Mucosa of descending colon (tissue), 3 donors: Measurements from ENCODE around the gene RTF2. TPM values are rescaled to one million over a fixed set of nuclear protein-coding genes. Genes with fewer than 3 reads are reported as not detected.

Experiments
- ATAC-seq: fragments of 200-7000 bp; cut with Tn5 transposase; one replicate; pipeline ENCODE4 v1.9.1; 2020; ENCODE audit warnings: mild to moderate bottlenecking, moderate library complexity
- DNase-seq, 3 donors: peaks; one replicate each; pipeline ENCODE4 v3.0.0-alpha.2; 2020
- H3K36me3 ChIP-seq: fragments of 200-600 bp; one replicate; pipeline ENCODE4 v1.8.0; 2021; ENCODE audit warnings: low read depth, mild to moderate bottlenecking
- H3K4me1 ChIP-seq: fragments of 200-600 bp; one replicate; pipeline ENCODE4 v1.8.0; 2021; ENCODE audit warnings: low read depth, mild to moderate bottlenecking
- H3K4me3 ChIP-seq: fragments of 200-600 bp; one replicate; pipeline ENCODE4 v1.8.0; 2021; ENCODE audit warnings: mild to moderate bottlenecking
- H3K9me3 ChIP-seq: fragments of 200-600 bp; one replicate; pipeline ENCODE4 v1.8.0; 2021; ENCODE audit warnings: mild to moderate bottlenecking
- CTCF ChIP-seq: fragments of 200-600 bp; IDR thresholded peaks from one replicate; pipeline ENCODE4 v1.8.0; 2022; ENCODE audit warnings: antibody characterized with exemption, mild to moderate bottlenecking
- intact Hi-C, 2 donors: fragments of 100-400 bp; cut with DNase I in 1 of 2; cut with micrococcal nuclease in 1 of 2; formaldehyde crosslinking; loops; one replicate each; pipeline versions ENCODE4 v1.11.0 to v1.11.1; 2022; cut with DNase I, micrococcal nuclease
- total RNA-seq, 3 donors: library from RNA; stranded (reverse); fragmentation: NEBNext Ultra II Directional in 2 of 3; extraction: Animal tissue kit (Norgen Biotek cat#: 25700) in 2 of 3; gene quantifications; one replicate each; pipeline versions ENCODE4 v1.2.1 to v1.2.4, GENCODE V29; 2021 to 2023
- donor health status: DM: no; HTN: no; CAD: no; lungs with moderate emphysema.
- donor health status: DM: no; HTN: no; CAD: no.
- donor health status: DM: no; HTN: yes; CAD: no.

The RTF2 gene
- total RNA-seq, 3 donors from 2014 or later: 74.5 to 87.0 (median 76.4) TPM

- ATAC-seq (no peak), DNase-seq (no peak)
- Histone ChIP-seq H3K4me1 (no peaks in the 10 kb centered on the region), H3K36me3 (no peaks in the 10 kb centered on the region), H3K9me3 (no peaks in the 10 kb centered on the region), H3K4me3 (no peak overlapping the region)
- no peak for TF ChIP-seq CTCF
- intact Hi-C loops: no loop called here
These were observed 45.2 kb upstream of the RTF2 start for GRCh38 chr20:56423211-56423610.

- no peaks in the 10 kb centered on the region for H3K4me1 ChIP-seq
- no peak for TF ChIP-seq CTCF
- H3K4me3 ChIP-seq: no peak overlapping the region
- no peaks in the 10 kb centered on the region for H3K36me3 ChIP-seq
- H3K9me3 ChIP-seq: no peaks in the 10 kb centered on the region
- DNase-seq: no peak
- ATAC-seq: no peak
- intact Hi-C loops: no loop called here
These were observed 44.5 kb upstream of the RTF2 start for GRCh38 chr20:56423886-56424285.

GRCh38 chr20:56424931-56425330 is 43.5 kb upstream of the RTF2 start:
- no peak for DNase-seq
- H3K4me1 ChIP-seq: no peaks in the 10 kb centered on the region
- H3K4me3 ChIP-seq: no peak overlapping the region
- no peak for TF ChIP-seq CTCF
- intact Hi-C loops: no loop called here
- no peak for ATAC-seq
- no peaks in the 10 kb centered on the region for H3K36me3 ChIP-seq
- H3K9me3 ChIP-seq: no peaks in the 10 kb centered on the region

- TF ChIP-seq CTCF: no peak
- intact Hi-C loops: no loop called here
- H3K4me1 ChIP-seq: no peaks in the 10 kb centered on the region
These were observed 42.4 kb upstream of the RTF2 start for GRCh38 chr20:56426026-56426425.

GRCh38 chr20:56426926-56427325 is 41.5 kb upstream of the RTF2 start:
- Histone ChIP-seq H3K36me3 (no peaks in the 10 kb centered on the region), H3K4me1 (no peaks in the 10 kb centered on the region), H3K9me3 (no peaks in the 10 kb centered on the region), H3K4me3 (no peak overlapping the region)
- DNase-seq (no peak), ATAC-seq (no peak)
- intact Hi-C loops: no loop called here
- TF ChIP-seq CTCF: no peak

More at GRCh38 chr20:56426026-56426425, 42.4 kb upstream of the RTF2 start:
- H3K36me3 ChIP-seq: no peaks in the 10 kb centered on the region
- no peak for DNase-seq
- no peak for ATAC-seq
- no peak overlapping the region for H3K4me3 ChIP-seq
- H3K9me3 ChIP-seq: no peaks in the 10 kb centered on the region

GRCh38 chr20:56427797-56428196 is 40.6 kb upstream of the RTF2 start:
- intact Hi-C loops: no loop called here
- DNase-seq (no peak), ATAC-seq (no peak)
- H3K4me1 ChIP-seq: no peaks in the 10 kb centered on the region
- no peak overlapping the region for H3K4me3 ChIP-seq
- no peaks in the 10 kb centered on the region for H3K9me3 ChIP-seq
- H3K36me3 ChIP-seq: no peaks in the 10 kb centered on the region
- no peak for TF ChIP-seq CTCF
